Measurements from ENCODE around the gene SULT1A4.
"Not testable (repeated sequence)": the region's sequence is repeated elsewhere in the genome, so short reads cannot be mapped to it uniquely, and the experiment has no call there.

SULT1A4 gene
- total RNA-seq: 0 reads per million in 2 experiments

DNA sequence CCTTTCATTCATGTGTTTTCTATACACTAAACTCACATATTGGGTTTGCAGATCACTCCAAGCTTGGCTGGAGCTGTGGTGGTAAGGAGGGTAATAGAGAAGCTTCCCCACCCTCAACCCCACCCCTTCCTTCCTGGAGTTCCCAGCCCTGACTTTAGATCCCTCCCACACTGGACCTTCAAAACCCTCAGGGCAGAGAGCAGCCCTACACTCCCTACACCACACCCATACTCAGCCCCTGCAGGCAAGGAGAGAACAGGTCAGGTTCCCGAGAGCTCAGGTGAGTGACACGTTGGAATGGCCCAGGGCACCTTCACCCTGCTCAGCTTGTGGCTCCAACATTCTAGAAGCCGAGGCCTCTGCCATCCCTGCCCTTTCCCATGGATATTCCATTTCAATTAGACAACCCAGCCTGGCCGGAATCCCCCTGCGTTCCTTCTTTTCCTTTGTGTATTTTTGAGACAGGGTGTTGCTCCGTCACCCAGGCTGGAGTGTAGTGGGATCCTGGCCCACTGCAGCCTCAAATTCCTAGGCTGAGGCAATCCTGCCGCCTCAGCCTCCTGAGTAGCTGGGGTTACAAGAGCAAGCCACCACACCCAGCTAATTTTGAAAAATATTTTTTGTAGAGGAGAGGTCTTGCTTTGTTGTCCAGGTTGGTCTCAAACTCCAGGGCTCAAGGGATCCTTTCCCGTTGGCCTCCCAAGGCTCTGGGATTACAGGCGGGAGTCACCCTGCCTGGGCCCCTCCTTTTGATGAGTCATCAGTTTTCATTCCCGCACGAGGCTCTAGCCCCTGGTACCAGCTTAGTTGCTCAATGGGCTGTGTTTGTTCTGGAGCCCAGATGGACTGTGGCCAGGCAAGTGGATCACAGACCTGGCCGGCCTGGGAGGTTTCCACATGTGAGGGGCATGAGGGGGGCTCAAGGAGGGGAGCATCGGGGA, at the start of gene SULT1A4:
Gene SULT1A4, plus strand, starts transcription at position 208 of the 941 bp plus-strand sequence. CDS start 1,473 bp downstream, outside the sequence.
- DNase-seq (ENCODE audit: low read depth): not testable (repeated sequence)

DNA sequence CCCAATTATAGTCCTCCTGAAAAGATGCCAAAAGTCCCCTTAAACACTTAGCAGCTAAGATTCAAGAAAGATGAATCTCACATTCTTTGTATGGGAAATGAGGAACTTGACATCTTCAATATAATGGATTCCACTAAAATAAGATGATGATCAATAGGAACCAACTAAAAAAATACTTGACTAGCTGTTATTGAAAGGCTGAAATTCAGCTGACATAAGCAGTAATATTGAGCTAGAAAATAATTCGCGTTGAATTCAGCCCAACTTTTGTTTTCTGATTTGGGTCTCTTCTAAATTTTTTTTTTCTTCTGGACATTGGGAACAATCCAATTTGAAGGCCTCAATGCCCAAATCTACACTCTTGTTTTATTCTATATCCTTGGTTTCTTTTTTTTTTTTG, 36.1 kb upstream of the SULT1A4 start:
- DNase-seq (ENCODE audit: low read depth): not testable (repeated sequence)

DNA sequence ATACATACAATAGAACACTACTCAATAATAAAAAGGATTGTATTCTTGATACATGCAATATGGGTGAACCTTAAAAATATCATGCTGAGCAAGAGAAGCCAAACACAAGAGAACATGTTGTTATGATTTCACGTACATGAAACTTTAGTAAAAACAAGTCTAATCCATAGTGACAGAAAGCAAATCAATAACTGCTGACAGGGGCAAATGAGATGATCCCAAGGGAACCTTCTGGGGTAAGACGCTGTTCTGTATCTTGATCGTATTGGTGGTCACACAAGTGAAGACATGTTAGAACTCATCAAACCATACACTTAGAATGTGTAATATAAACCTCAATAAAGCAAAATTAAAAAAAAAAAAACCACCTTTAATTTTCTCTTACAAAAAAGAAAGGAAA, 34.3 kb upstream of the SULT1A4 start:
- DNase-seq (ENCODE audit: low read depth): not testable (repeated sequence)

DNA sequence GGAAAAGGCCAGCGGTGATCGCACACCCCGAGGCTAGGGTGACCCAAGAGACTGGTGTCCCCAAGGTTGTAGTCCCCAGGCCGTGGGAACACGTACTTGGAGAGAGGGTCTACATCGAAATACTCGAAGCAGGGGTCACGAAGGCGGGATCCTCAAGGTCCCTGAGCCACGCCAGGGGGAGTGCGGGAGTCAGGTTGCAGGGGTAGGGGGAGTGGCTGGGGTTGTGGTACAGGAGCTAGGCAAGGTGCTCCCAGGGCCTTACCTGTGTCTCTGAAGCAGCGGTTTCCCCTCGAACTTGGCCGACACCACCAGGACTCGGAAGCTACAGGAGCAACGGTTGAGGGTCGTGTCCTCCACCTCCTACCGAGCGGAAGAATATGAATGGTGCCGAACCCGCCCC, 6.0 kb upstream of the SULT1A4 start:
- not testable (repeated sequence) for DNase-seq (ENCODE audit: low read depth)

DNA sequence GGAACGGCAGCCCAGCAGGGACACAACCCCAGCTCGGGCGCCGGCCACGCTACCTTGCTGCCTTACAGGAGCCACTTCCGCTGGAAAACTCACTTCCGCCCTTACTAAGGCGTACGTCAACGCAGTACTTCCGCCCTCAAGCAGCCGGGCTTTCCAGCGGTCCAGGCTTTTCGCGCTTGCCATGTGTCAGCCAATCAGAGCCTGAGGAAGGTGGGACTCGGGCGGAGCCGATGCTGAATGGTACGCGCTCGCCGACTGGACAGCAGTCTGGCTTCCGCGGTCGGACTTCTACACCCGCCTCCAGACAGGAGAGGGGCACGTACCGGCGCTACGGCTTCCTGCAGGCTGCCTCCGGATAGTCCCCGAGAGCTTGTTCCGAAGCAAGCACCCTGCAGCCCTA, 5.4 kb upstream of the SULT1A4 start, which contains the start of the genes BOLA2 and SLX1B:
Gene BOLA2, minus strand, starts transcription at position 83 of the 400 bp plus-strand sequence. CDS start 98 bp downstream, outside the sequence.
Gene SLX1B, plus strand, starts transcription at position 265 of the 400 bp plus-strand sequence.
- not testable (repeated sequence) for DNase-seq (ENCODE audit: low read depth)

DNA sequence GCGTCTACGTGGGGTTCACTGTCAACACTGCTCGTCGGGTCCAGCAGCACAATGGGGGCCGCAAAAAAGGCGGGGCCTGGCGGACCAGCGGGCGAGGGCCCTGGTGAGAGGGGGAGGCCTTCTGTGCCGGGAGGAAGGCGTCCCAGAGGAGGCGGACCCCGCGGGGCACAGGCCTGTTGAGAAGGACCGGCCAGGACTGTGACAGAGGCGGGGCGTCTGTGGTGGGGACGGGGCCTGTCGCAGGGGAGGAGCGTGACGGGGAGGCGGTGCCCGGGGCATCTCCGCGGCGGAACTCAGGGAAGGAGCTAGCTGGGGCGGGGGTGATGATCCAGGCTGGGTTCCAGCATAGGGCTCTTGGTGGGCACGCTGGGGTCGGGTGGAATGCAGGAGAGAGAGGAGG, 4.9 kb upstream of the SULT1A4 start:
- DNase-seq (ENCODE audit: low read depth): not testable (repeated sequence)

DNA sequence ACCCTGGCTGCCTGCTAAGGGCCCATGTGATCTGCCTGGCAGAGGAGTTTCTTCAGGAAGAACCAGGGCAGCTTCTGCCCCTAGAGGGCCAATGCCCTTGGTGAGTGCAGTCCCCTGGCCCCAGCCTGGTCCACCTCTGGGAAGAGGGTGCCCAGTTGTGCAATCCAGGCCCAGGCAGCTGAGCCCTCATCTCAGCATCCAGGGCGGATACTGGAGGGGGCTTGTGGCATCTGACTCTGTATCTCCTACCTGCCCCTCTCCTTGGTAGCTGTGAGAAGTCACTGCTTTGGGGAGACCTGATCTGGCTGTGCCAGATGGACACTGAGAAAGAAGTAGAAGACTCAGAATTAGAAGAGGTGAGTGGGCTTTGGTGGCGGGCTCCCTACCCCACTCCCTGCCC, 2.1 kb upstream of the SULT1A4 start:
- DNase-seq (ENCODE audit: low read depth): not testable (repeated sequence)

DNA sequence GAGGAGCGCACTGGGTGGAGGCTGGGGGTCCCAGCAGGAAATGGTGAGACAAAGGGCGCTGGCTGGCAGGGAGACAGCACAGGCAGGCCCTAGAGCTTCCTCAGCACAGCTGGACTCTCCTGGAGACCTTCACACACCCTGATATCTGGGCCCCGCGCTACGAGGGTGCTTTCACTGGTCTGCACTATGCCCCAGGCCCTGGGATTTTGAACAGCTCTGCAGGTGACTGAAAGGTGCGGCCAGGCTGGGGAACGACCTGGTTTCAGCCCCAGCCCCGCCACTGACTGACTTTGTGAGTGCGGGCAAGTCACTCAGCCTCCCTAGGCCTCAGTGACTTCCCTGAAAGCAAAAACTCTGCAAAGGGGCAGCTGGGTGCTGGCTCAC, 926 bp downstream of the SULT1A4 start:
- not testable (repeated sequence) for DNase-seq (ENCODE audit: low read depth)

DNA sequence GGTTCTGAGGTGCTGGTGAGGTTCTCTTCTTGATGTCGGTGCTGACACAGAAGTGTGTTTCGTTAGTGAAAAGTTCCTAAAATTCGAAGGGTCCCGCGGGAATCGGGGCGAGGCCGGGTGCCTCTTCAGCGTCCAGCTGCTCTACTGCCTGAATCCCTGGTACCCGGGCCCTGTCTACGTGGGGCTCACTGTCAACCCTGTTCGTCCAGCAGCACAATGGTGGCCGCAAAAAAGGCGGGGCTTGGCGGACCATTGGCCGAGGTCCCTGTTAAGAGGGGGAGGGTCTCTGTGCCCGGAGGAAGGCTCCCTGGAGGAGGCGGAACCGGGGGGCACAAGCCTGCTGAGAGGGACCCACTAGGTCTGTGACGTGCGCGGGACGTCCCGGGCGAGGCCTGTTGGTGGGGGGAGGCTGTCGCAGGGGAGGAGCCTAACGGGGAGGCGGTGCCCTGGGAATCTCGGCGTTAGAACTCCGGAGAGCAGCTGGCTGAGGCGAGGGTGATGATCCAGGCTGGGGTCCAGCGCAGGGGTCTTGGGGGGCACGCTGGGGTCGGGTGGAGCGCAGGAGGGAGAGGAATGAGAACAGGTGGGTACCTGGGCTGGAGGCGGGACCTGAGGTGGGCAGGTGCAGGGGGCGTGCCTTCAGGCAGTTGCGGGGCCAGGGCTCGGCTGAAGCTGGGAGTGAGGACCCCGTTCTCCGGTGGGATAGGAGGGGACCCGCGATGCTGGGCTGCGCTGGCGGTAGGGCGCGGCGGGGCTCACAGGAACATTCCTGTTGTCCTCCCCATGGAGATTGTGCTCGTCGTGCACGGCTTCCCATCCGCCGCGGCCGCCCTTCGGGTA, 6.5 kb downstream of the SULT1A4 start:
- DNase-seq (ENCODE audit: low read depth): not testable (repeated sequence)

DNA sequence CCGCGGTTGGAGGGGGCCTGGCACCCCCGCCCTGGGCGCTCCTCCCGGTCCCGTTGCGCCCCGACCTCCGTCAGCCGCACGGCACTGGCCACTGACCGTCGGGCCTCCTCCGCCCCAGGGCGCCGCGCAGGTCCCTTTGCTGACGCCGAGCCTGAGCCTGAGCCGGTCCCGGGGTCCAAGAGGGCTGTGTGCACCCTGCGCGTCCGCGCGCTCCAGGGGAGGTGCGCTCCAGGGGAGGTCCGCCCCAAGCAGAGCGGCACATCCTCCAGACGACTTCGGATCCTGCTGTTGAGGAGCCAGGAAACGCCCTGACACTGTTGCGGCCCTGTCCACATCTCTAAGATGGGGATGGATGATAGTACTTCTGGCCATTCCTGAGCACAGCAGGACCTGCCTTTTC, 7.2 kb downstream of the SULT1A4 start:
- DNase-seq (ENCODE audit: low read depth): not testable (repeated sequence)

DNA sequence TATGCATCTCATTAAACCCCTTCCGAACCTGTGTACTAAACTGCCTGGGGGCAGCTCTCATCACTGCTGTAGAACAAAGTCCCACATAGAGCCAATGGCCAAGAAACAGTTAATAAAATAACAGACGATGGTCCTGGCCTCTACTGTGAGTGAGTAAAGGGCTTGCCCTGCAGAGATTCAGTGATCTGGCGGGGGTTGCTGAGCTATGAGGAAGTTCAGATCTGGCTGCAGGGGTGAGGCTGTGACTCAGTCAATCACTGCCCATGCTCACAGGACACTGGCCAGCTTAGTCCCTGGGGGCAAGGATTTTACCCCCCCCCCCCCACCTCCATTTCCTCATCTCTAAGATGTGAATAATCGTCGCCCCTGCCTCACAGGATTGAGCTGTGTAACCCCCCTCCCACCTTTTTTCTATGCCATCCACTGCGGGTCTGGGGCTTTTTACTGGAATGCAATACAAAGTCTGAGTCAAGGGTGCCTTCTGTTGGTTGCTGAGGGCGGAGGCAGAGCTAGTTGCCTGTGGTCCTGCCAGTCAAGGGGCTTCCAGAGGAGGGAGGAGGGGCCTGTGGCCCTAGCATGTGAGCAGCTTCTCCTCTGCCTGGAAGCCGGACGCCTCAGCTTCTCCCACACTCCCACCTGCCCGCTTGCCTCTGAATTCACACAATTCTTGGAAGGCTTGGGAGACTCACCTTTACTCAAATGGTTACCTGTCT, 8.1 kb downstream of the SULT1A4 start:
- not testable (repeated sequence) for DNase-seq (ENCODE audit: low read depth)

DNA sequence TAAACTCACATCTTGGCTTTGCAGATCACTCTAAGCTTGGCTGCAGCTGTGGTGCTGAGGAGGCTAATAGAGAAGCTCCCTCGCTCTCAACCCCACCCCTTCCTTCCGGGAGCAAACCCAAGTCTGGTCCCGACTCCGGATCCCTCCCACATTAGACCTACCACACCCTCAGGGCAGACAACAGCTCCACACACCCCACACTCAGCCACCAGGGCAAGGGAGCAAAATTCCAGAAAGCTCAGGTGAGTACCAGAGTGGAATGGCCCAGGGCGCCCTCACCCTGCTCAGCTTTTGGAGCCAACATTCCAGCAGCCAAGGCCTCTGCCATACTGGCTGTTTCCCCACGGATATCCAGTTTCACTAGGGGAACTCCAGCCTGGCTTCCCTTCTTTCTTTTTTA, 9.9 kb downstream of the SULT1A4 start:
- peak; percentile 0 for DNase-seq (ENCODE audit: low read depth)

DNA sequence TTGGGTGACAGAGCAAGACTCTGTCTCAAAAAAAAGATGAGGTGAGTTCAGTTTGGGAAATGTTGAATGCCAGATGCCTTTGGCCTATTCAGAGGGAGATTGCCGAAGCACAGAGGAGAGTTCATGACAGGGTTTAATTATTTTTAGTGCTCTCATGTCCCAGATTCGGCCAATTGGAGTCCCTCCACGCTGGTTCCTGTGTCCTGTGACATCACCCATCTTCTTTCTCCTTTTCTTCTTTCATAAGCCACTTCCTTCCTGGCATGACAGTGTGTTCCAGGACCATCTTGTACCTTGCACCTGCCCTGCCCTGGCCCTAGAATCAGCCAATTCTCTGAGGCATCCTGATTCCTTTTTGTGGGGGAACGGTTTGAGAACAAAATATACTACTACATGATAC, 12.4 kb downstream of the SULT1A4 start:
- not testable (repeated sequence) for DNase-seq (ENCODE audit: low read depth)

DNA sequence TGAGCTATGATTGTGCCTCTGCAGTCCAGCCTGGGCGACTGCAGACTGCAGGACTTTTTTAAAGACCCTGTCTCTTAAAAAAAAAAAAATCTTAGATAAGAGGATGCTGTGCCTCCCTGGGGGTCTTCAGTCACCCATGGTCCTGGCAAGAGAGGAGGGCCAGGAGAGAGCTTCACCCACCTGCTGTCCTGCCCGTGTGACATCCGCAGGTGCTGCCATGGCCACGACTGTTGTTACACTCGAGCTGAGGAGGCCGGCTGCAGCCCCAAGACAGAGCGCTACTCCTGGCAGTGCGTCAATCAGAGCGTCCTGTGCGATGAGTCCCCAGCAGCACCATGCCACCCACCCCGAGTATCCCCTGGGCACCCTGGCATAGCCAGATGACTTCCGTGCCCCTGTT, 22.6 kb downstream of the SULT1A4 start:
- DNase-seq (ENCODE audit: low read depth): not testable (repeated sequence)

DNA sequence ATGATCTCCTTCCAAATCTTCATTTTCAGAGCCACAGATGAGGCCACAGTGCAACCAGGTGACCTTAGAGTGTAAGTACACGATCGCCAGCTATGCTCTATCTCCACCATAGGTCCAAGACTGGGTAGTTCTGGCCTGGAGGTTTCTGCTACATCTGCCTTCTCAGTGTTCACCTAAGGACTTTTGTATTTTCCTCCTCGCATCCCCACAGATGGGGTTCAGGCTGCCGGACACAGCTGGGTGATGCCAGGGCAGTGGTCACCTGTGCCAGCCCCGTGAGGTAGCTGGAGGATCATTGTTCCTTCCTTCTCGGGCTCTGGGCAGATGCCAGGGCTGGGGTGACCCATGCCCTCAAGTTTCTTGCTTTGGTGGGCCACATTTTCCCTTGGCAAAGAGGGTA, 46.6 kb downstream of the SULT1A4 start, which contains the start of gene NPIPB12:
Gene NPIPB12, minus strand, starts transcription at position 101 of the 400 bp plus-strand sequence.
- not testable (repeated sequence) for DNase-seq (ENCODE audit: low read depth)

All from T follicular helper cell (primary cell).